ENCODE data around the gene EYA4. TPM values are rescaled to one million over a fixed set of nuclear protein-coding genes. Genes with fewer than 3 reads are reported as not detected.
A peak's percentile ranks its signal among the peaks of the same experiment; 100 is the strongest.

Gene EYA4
- total and polyA plus RNA-seq, 2 of the 4 experiments (the other 2 are of a cell fraction): 5.7 to 11.1 TPM

GRCh38 chr6:133548423-133549159 lies 307.4 kb downstream of the EYA4 start:
- Histone ChIP-seq H3K27me3 (ENCODE audit: control insufficient read depth, insufficient read depth, low read length) (no peaks in the 10 kb centered on the region), H3K56ac (ENCODE audit: extremely low read depth, insufficient read depth, low read length) (no peak overlapping the region), H3K4me2 (ENCODE audit: low read depth, low read length) (peak overlapping the region; percentile 28; the same call in 1 of the 2 replicates), H3K79me1 (ENCODE audit: low read depth in 1 of 2, low read length in 2 of 2) (no peaks in the 10 kb centered on the region), H4K91ac (ENCODE audit: insufficient read depth, low read depth, low read length) (peak overlapping the region; percentile 92), H3K9ac (ENCODE audit: low read depth, low read length) (no peak overlapping the region), H2BK120ac (ENCODE audit: low read depth, low read length) (peak overlapping the region; percentile 97), H4K8ac (ENCODE audit: low read depth in 2 of 2, low read length in 2 of 2) (peak overlapping the region; percentile 47 to 68), H2BK15ac (ENCODE audit: low read depth, low read length) (peak overlapping the region; percentile 37; the same call in 1 of the 3 replicates), H3K4me1 (ENCODE audit: control insufficient read depth, insufficient read depth, low read length) (peaks cover 22% of the 10 kb centered on the region), H3K9me3 (ENCODE audit: control insufficient read depth, insufficient read depth, low read length) (no peaks in the 10 kb centered on the region), H4K5ac (ENCODE audit: low read depth, low read length) (peak overlapping the region; percentile 96; the same call in 1 of the 2 replicates), H2AK9ac (replicated peaks; ENCODE audit: low read depth, low read length, poor library complexity) (no peak overlapping the region), H3K4me3 (ENCODE audit: insufficient read depth, low read depth, low read length) (no peak overlapping the region), H2AK5ac (ENCODE audit: low read depth, low read length) (0 out of 2 replicates have a peak overlapping the region, but pooled peaks have one; percentile 91), H2BK5ac (ENCODE audit: low read depth, low read length, poor library complexity, severe bottlenecking) (peak overlapping the region; percentile 92), H3K4ac (ENCODE audit: low read depth, low read length) (peak overlapping the region; percentile 91), H3K23ac (ENCODE audit: low read depth, low read length) (no peak overlapping the region; the same call in 1 of the 2 replicates), H3K36me3 (ENCODE audit: control insufficient read depth, insufficient read depth, low read length) (no peaks in the 10 kb centered on the region), H2BK20ac (ENCODE audit: low read depth, low read length) (peak overlapping the region; percentile 98), H3K27ac (ENCODE audit: insufficient read depth, low read length) (peak overlapping the region; percentile 95; the same call in 1 of the 2 replicates), H3K18ac (ENCODE audit: low read depth, low read length) (peak overlapping the region; percentile 99), H3K9me1 (ENCODE audit: insufficient read depth, low read length) (peaks cover 7% of the 10 kb centered on the region), H4K20me1 (ENCODE audit: insufficient read depth, low read length) (no peaks in the 10 kb centered on the region), H2AFZ (replicated peaks; ENCODE audit: low read length, poor library complexity) (no peak overlapping the region), H3K14ac (replicated peaks; ENCODE audit: low read depth, low read length) (peak overlapping the region; percentile 1; the same call in 1 of the 2 replicates)
- peak; percentile 47 for ATAC-seq (ENCODE audit: low read depth)
- CTCF ChIA-PET: no interaction called here
- dilution Hi-C loops (cut with HindIII; ENCODE audit: low sequenced_read_pairs, unreplicated experiment): no loop called here
- in situ Hi-C loops (cut with MboI; ENCODE audit: low sequenced_read_pairs): no loop called here
- BruUV-seq (replicated peaks): no TSS peak
- peak; percentile 90 for DNase-seq
- POLR2A ChIA-PET (ENCODE audit: unreplicated experiment): interaction anchor here (0.5 kb wide), 1 partner anchor 224 kb away, joined by 5 read pairs; no protein-coding TSS in a partner anchor
- intact Hi-C loops (cut with micrococcal nuclease): no loop called here
- no CpG with 5 or more reads among the region's 4 CpGs for WGBS, 2 experiments (ENCODE audit: extremely low coverage in 2 of 2, insufficient read length in 1 of 2)
- no peak for TF ChIP-seq RAD21 (IDR thresholded peaks at IDR 0.05; ENCODE audit: low read length)
- TF ChIP-seq CTCF (conservative IDR thresholded peaks at IDR 0.05; ENCODE audit: low read depth, low read length): no peak
- TF ChIP-seq ELK1 (IDR thresholded peaks at IDR 0.05; ENCODE audit: borderline replicate concordance, low read depth, low read length): no peak
- no peak for TF ChIP-seq POLR2A (IDR thresholded peaks at IDR 0.05; ENCODE audit: low read depth, low read length)
- no peak for TF ChIP-seq NFE2L2 (IDR thresholded peaks at IDR 0.05; ENCODE audit: low read depth, low read length)
- no peak for TF ChIP-seq SMC3 (IDR thresholded peaks at IDR 0.05; ENCODE audit: low read depth, low read length)
- no peak for TF ChIP-seq RFX5 (IDR thresholded peaks at IDR 0.05; ENCODE audit: low read depth, low read length)
- TF ChIP-seq BHLHE40 (IDR thresholded peaks at IDR 0.05; ENCODE audit: low read depth, low read length): peak; percentile 52; the same call in 1 of the 2 replicates
- no peak for TF ChIP-seq MXI1 (IDR thresholded peaks at IDR 0.05; ENCODE audit: borderline replicate concordance, low read depth, low read length)
- TF ChIP-seq RCOR1 (IDR thresholded peaks at IDR 0.05; ENCODE audit: insufficient replicate concordance, low read length): no peak
- TF ChIP-seq CEBPB (IDR thresholded peaks at IDR 0.05; ENCODE audit: low read depth, low read length): 0 out of 2 replicates have a peak, but pooled peaks have one; percentile 10
- TF ChIP-seq MAFK (IDR thresholded peaks at IDR 0.05; ENCODE audit: low read depth, low read length): no peak
- TF ChIP-seq FOS (IDR thresholded peaks at IDR 0.05; ENCODE audit: low read depth, low read length): no peak
- no peak for TF ChIP-seq CHD1 (IDR thresholded peaks at IDR 0.05; ENCODE audit: low read depth, low read length)
- TF ChIP-seq MAZ (IDR thresholded peaks at IDR 0.05; ENCODE audit: borderline replicate concordance, low read depth, low read length): no peak

Measured in IMR-90 (cell line).